Subcutaneous preadipocyte (primary cell): ENCODE results near the gene ASB4. TPM values are rescaled to one million over a fixed set of nuclear protein-coding genes. Genes with fewer than 3 reads are reported as not detected.

Experiments used
- total RNA-seq: library from RNA; depleted of rRNA; stranded (reverse); fragments of >200 nt; gene quantifications from 2 replicates; pipeline ENCODE4 v1.2.3, GENCODE V29; 2012

ASB4 gene, protein sequence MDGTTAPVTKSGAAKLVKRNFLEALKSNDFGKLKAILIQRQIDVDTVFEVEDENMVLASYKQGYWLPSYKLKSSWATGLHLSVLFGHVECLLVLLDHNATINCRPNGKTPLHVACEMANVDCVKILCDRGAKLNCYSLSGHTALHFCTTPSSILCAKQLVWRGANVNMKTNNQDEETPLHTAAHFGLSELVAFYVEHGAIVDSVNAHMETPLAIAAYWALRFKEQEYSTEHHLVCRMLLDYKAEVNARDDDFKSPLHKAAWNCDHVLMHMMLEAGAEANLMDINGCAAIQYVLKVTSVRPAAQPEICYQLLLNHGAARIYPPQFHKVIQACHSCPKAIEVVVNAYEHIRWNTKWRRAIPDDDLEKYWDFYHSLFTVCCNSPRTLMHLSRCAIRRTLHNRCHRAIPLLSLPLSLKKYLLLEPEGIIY
- not detected in 2 replicates for total RNA-seq

DNA sequence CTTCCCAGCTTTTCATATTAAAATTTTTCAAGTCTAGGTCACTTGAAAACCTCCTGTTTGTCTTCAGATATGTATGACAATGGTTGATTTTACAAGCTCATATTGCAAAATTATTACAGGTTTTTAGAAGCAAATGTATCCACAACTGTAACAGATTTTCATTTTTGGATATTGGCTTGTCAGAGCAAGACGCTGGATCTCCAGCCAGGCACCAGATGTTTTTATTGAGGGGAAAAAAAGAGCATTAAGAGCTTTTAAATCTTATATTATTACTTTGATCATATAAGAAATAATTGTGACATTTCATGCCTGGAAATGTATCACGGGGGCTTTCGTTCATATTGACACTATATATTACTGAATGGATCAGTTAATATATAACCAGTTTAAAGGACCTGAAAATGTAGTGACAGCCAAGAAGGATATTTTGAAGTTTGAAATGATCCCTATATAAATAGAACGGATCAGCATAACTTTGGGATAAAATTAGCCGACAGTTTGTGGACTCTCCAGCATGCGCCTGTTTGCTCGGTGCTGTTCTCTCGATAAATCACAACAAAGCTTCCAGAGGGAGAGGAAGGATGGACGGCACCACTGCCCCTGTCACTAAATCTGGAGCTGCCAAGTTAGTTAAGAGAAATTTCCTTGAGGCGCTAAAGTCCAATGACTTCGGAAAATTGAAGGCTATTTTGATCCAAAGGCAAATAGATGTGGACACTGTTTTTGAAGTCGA, at the start of gene ASB4:
Gene ASB4 (plus strand): TSS at position 553 of the 733 bp plus-strand sequence. CDS start 29 bp downstream, at position 582.

Other genes starting within 250 kb of the ASB4 start
- not detected in 2 replicates for gene PON1, start 161.4 kb upstream of the ASB4 start, total RNA-seq
- gene PON3, start 89.6 kb upstream of the ASB4 start, total RNA-seq, result 0.37 and 0.59 TPM in 2 replicates
- 38.5 and 41.2 TPM in 2 replicates for gene PON2, start 50.9 kb upstream of the ASB4 start, total RNA-seq
- 0.78 and 5.5 TPM in 2 replicates for gene PDK4, start 110.6 kb downstream of the ASB4 start, total RNA-seq